K562 (cell line): ENCODE data around the gene SLC35E2B.

Experiments used
- BCL6 ChIP-seq: fragments of 250-450 bp; sonication (Bioruptor Pico); IDR thresholded peaks from 2 replicates; pipeline ENCODE4 v1.4.0; 2020
- CREBBP ChIP-seq: IDR thresholded peaks from one replicate; pipeline ENCODE4 v1.6.1; 2012; ENCODE audit warnings: low read depth, mild to moderate bottlenecking, control low read depth, inconsistent platforms, low read length
- KAT8 ChIP-seq: fragments of 450-650 bp; IDR thresholded peaks from 2 replicates; pipeline ENCODE4 v1.6.1; 2016; ENCODE audit warnings: low read depth, mild to moderate bottlenecking
- SP1 ChIP-seq: sonication (generic); formaldehyde crosslinking; IDR thresholded peaks from 2 replicates; pipeline ENCODE4 v1.8.1; 2022; ENCODE audit warnings: mild to moderate bottlenecking, missing genetic modification reagents
- ZNF431 ChIP-seq: sonication (generic); formaldehyde crosslinking; IDR thresholded peaks from 2 replicates; pipeline ENCODE4 v1.8.0; 2022; ENCODE audit warnings: mild to moderate bottlenecking, missing genetic modification reagents
- TF ChIP-seq, protein P1 (sequence below): fragments of 450-650 bp; IDR thresholded peaks from 2 replicates; pipeline ENCODE4 v1.6.1; 2016
- TF ChIP-seq, protein P2 (sequence below), 3 experiments: IDR thresholded peaks in 2 of 3; conservative IDR thresholded peaks in 1 of 3; 2 replicates each; pipeline ENCODE4 v1.5.1; 2011 to 2012; ENCODE audit warnings: low read length in 3 of 3, mild to moderate bottlenecking in 3 of 3, control low read depth in 2 of 3, improper control_type of control experiment in 1 of 3, inconsistent platforms in 1 of 3, low read depth in 1 of 3, mixed read lengths in 1 of 3, moderate library complexity in 1 of 3; ENCODE audit not compliant: insufficient read depth in 2 of 3
- TF ChIP-seq, protein P3 (sequence below), 3 experiments: fragments of 200-800 bp in 1 of 3; fragments of 250-450 bp in 1 of 3; fragments of 450-650 bp in 1 of 3; sonication (Bioruptor Pico) in 1 of 3; sonication (Bioruptor generic) in 1 of 3; formaldehyde crosslinking in 1 of 3; IDR thresholded peaks; 2 replicates each; pipeline versions ENCODE4 v1.6.1 to v1.8.0; 2016 to 2022; ENCODE audit warnings: mild to moderate bottlenecking in 2 of 3, missing genetic modification characterization in 2 of 3, missing compliant biosample characterization in 1 of 3, moderate library complexity in 1 of 3
- TF ChIP-seq, protein P4 (sequence below): sonication (generic); formaldehyde crosslinking; IDR thresholded peaks from 2 replicates; pipeline ENCODE4 v1.9.0; 2022; ENCODE audit warnings: mild to moderate bottlenecking, missing genetic modification reagents

DNA sequence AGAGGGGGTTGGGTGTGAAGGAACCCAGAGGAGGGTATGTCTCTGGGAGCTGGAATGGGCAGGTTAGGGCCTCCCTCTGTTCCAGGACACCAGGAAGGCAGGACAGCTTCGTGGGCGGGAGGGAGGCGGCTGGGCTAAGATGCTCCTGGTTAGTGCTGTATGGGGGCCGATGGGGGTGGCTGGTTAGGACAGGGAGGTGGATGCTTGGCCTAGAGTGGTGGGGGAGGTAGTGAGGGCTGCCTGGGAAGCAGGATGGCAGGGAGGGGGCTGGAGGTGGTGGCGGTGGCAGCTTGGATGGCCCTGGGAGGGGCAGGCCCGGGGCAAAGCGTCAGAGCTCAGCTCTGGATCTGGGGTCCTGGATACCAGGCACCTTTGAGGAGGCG, 66.8 kb downstream of the SLC35E2B start:
- TF ChIP-seq BCL6 (CRISPR knock-in tag) (no peak), SP1 (CRISPR knock-in tag) (no peak), KAT8 (no peak), ZNF431 (CRISPR knock-in tag) (no peak), CREBBP (no peak)
- TF ChIP-seq, protein P1, sequence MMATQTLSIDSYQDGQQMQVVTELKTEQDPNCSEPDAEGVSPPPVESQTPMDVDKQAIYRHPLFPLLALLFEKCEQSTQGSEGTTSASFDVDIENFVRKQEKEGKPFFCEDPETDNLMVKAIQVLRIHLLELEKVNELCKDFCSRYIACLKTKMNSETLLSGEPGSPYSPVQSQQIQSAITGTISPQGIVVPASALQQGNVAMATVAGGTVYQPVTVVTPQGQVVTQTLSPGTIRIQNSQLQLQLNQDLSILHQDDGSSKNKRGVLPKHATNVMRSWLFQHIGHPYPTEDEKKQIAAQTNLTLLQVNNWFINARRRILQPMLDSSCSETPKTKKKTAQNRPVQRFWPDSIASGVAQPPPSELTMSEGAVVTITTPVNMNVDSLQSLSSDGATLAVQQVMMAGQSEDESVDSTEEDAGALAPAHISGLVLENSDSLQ, result no peak
- TF ChIP-seq, protein P2, sequence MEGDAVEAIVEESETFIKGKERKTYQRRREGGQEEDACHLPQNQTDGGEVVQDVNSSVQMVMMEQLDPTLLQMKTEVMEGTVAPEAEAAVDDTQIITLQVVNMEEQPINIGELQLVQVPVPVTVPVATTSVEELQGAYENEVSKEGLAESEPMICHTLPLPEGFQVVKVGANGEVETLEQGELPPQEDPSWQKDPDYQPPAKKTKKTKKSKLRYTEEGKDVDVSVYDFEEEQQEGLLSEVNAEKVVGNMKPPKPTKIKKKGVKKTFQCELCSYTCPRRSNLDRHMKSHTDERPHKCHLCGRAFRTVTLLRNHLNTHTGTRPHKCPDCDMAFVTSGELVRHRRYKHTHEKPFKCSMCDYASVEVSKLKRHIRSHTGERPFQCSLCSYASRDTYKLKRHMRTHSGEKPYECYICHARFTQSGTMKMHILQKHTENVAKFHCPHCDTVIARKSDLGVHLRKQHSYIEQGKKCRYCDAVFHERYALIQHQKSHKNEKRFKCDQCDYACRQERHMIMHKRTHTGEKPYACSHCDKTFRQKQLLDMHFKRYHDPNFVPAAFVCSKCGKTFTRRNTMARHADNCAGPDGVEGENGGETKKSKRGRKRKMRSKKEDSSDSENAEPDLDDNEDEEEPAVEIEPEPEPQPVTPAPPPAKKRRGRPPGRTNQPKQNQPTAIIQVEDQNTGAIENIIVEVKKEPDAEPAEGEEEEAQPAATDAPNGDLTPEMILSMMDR (IDR thresholded peaks at IDR 0.05 in 2 of 3, conservative IDR thresholded peaks at IDR 0.05 in 1 of 3; ENCODE audit: insufficient read depth in 2 of 3, low read depth in 1 of 3, low read length in 3 of 3), result no peak
- TF ChIP-seq, protein P3, sequence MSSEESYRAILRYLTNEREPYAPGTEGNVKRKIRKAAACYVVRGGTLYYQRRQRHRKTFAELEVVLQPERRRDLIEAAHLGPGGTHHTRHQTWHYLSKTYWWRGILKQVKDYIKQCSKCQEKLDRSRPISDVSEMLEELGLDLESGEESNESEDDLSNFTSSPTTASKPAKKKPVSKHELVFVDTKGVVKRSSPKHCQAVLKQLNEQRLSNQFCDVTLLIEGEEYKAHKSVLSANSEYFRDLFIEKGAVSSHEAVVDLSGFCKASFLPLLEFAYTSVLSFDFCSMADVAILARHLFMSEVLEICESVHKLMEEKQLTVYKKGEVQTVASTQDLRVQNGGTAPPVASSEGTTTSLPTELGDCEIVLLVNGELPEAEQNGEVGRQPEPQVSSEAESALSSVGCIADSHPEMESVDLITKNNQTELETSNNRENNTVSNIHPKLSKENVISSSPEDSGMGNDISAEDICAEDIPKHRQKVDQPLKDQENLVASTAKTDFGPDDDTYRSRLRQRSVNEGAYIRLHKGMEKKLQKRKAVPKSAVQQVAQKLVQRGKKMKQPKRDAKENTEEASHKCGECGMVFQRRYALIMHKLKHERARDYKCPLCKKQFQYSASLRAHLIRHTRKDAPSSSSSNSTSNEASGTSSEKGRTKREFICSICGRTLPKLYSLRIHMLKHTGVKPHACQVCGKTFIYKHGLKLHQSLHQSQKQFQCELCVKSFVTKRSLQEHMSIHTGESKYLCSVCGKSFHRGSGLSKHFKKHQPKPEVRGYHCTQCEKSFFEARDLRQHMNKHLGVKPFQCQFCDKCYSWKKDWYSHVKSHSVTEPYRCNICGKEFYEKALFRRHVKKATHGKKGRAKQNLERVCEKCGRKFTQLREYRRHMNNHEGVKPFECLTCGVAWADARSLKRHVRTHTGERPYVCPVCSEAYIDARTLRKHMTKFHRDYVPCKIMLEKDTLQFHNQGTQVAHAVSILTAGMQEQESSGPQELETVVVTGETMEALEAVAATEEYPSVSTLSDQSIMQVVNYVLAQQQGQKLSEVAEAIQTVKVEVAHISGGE (CRISPR knock-in tag; IDR thresholded peaks at IDR 0.05), result no peak
- TF ChIP-seq, protein P4, sequence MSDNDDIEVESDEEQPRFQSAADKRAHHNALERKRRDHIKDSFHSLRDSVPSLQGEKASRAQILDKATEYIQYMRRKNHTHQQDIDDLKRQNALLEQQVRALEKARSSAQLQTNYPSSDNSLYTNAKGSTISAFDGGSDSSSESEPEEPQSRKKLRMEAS (CRISPR knock-in tag), result no peak
